Endothelial cell of umbilical vein (primary cell): ENCODE data around the gene RAB7B. TPM values are rescaled to one million over a fixed set of nuclear protein-coding genes. Genes with fewer than 3 reads are reported as not detected.

ENCODE experiments used
- BruUV-seq: library from RNA; stranded (reverse); fragments of 400-500 nt; replicated peaks from 2 replicates; lab custom pipeline; 2021; lab: Mats Ljungman, UMichigan
- CTCF ChIA-PET: fragments of 300-600, 350-600 bp; sonication (Branson Sonifier 250); formaldehyde crosslinking; loops from one replicate; lab custom pipeline; 2021; ENCODE audit warnings: antibody characterized with exemption, inconsistent platforms; lab: Charles Lee
- POLR2A ChIA-PET: fragments of 300-600, 350-600 bp; sonication (Branson Sonifier 250); formaldehyde crosslinking; loops from one replicate; lab custom pipeline; 2021; ENCODE audit warnings: antibody characterized with exemption, inconsistent platforms; lab: Charles Lee
- DNase-seq: peaks from one replicate; pipeline ENCODE4 v3.0.0-alpha.2; 2011; ENCODE audit warnings: low read depth, low spot score
- FAIRE-seq: peaks from 2 replicates; lab custom pipeline; 2011; peaks lifted over from hg19 to GRCh38; lab: Jason Lieb, UNC
- H2AFZ ChIP-seq: 2 replicates; pipeline ENCODE4 v1.6.0; 2012; ENCODE audit warnings: low read depth, low read length, control low read depth, inconsistent platforms
- H3K27ac ChIP-seq: 2 replicates; pipeline ENCODE4 v1.5.1; 2011; ENCODE audit warnings: low read depth, mild to moderate bottlenecking, control low read depth, low read length, moderate library complexity; ENCODE audit not compliant: insufficient read depth
- H3K27me3 ChIP-seq, 2 experiments: 2 replicates each; pipeline versions ENCODE4 v1.6.0 to v1.6.1; 2011; ENCODE audit warnings: low read length in 2 of 2, mixed read lengths in 1 of 2; ENCODE audit not compliant: control insufficient read depth in 2 of 2, insufficient read depth in 2 of 2
- H3K36me3 ChIP-seq, 2 experiments: 2 replicates in 1 of 2; 3 replicates in 1 of 2; pipeline ENCODE4 v1.5.1; 2011; ENCODE audit warnings: low read length in 2 of 2, mild to moderate bottlenecking in 1 of 2, moderate library complexity in 1 of 2; ENCODE audit not compliant: control insufficient read depth in 2 of 2, insufficient read depth in 2 of 2; ENCODE audit errors: extremely low read depth in 1 of 2
- H3K4me1 ChIP-seq: 3 replicates; pipeline ENCODE4 v1.5.1; 2011; ENCODE audit warnings: mild to moderate bottlenecking, low read length; ENCODE audit not compliant: control insufficient read depth, insufficient read depth; ENCODE audit errors: extremely low read depth
- H3K4me2 ChIP-seq: 2 replicates; pipeline ENCODE4 v1.6.1; 2011; ENCODE audit warnings: low read length, control low read depth, mixed read lengths; ENCODE audit not compliant: insufficient read depth
- H3K4me3 ChIP-seq, 3 experiments: fragments of 200-600 bp in 1 of 3; sonication (generic), shearing (Covaris generic) in 1 of 3; replicated peaks in 1 of 3; 2 replicates each; pipeline ENCODE4 v1.5.1; 2011 to 2016; ENCODE audit warnings: control low read depth in 3 of 3, low read length in 3 of 3, mild to moderate bottlenecking in 2 of 3, inconsistent platforms in 1 of 3, low read depth in 1 of 3, moderate library complexity in 1 of 3; ENCODE audit not compliant: insufficient read depth in 1 of 3
- H3K79me2 ChIP-seq: 2 replicates; pipeline ENCODE4 v1.6.0; 2012; ENCODE audit warnings: low read length, inconsistent platforms; ENCODE audit not compliant: control insufficient read depth, insufficient read depth
- H3K9ac ChIP-seq: replicated peaks from 2 replicates; pipeline ENCODE3; 2011; ENCODE audit warnings: low read length, control low read depth; ENCODE audit not compliant: insufficient read depth; ENCODE audit errors: extremely low read depth
- H3K9me1 ChIP-seq: replicated peaks from 3 replicates; pipeline ENCODE4 v1.6.0; 2011; ENCODE audit warnings: mild to moderate bottlenecking, low read length; ENCODE audit not compliant: control insufficient read depth, insufficient read depth; ENCODE audit errors: extremely low read depth
- H3K9me3 ChIP-seq: replicated peaks from 2 replicates; pipeline ENCODE4 v1.5.1; 2012; ENCODE audit warnings: low read length, inconsistent platforms; ENCODE audit not compliant: control insufficient read depth, insufficient read depth
- H4K20me1 ChIP-seq: replicated peaks from 2 replicates; pipeline ENCODE3; 2011; ENCODE audit warnings: mild to moderate bottlenecking, low read length; ENCODE audit not compliant: control insufficient read depth, insufficient read depth; ENCODE audit errors: extremely low read depth
- CTCF ChIP-seq, 2 donors: IDR thresholded peaks; 1 replicate in 1 of 2; 2 replicates in 1 of 2; pipeline ENCODE4 v1.5.1; 2011; ENCODE audit warnings: low read length in 2 of 2, mild to moderate bottlenecking in 2 of 2, moderate library complexity in 2 of 2, control low read depth in 1 of 2, inconsistent platforms in 1 of 2, low read depth in 1 of 2; ENCODE audit not compliant: insufficient read depth in 1 of 2; ENCODE audit errors: extremely low read depth in 1 of 2
- GATA2 ChIP-seq: IDR thresholded peaks from 2 replicates; pipeline ENCODE4 v1.7.0; 2011; ENCODE audit warnings: low read depth, mild to moderate bottlenecking, moderate library complexity, mixed read lengths, low read length; ENCODE audit not compliant: insufficient read length, insufficient read depth
- MYC ChIP-seq: IDR thresholded peaks from one replicate; pipeline ENCODE4 v1.6.1; 2011; ENCODE audit warnings: mild to moderate bottlenecking, low read depth, low read length
- dilution Hi-C: fragments of 300-500 bp; cut with MboI; formaldehyde crosslinking; loops from one replicate; pipeline ENCODE4 v1.15.0; 2019; ENCODE audit warnings: low sequenced_read_pairs; ENCODE audit not compliant: extremely low pct_ligation_motif_present
- intact Hi-C: fragments of 100-400 bp; cut with micrococcal nuclease; formaldehyde crosslinking; loops from one replicate; pipeline ENCODE4 v1.10.0; 2022
- polyA plus RNA-seq, 4 experiments: library from polyadenylated mRNA; depleted of rRNA in 3 of 4; stranded (reverse) in 3 of 4; unstranded in 1 of 4; fragments of >200 nt; gene quantifications; 2 replicates each; pipeline versions ENCODE4 v1.2.1 to v1.2.3, GENCODE V29; 2011 to 2012; ENCODE audit warnings: missing spikeins in 1 of 4
- total RNA-seq: library from RNA; stranded (reverse); gene quantifications from 2 replicates; pipeline ENCODE4 v1.2.3, GENCODE V29; 2021
- TF ChIP-seq, protein P1 (sequence below): IDR thresholded peaks from 2 replicates; pipeline ENCODE4 v1.6.1; 2011; ENCODE audit not compliant: insufficient read depth, insufficient read length

RAB7B gene
- total and polyA plus RNA-seq, 2 donors (not counting 3 experiments of a cell fraction or from before 2014, with no cell fraction given), result 0.15 TPM; not detected in 1

- no peak for DNase-seq
- Histone ChIP-seq H3K9me1 (no peaks in the 10 kb centered on the region), H3K4me3 (no peak overlapping the region), H3K4me2 (no peak overlapping the region), H3K9ac (no peak overlapping the region), H3K27me3 (no peaks in the 10 kb centered on the region), H2AFZ (no peak overlapping the region), H4K20me1 (no peaks in the 10 kb centered on the region), H3K27ac (no peak overlapping the region), H3K36me3 (no peaks in the 10 kb centered on the region), H3K4me1 (peaks cover 2% of the 10 kb centered on the region), H3K9me3 (no peaks in the 10 kb centered on the region), H3K79me2 (no peaks in the 10 kb centered on the region)
- intact Hi-C loops, result no loop called here
- FAIRE-seq, result no peak
- POLR2A ChIA-PET, result no interaction called here
- dilution Hi-C loops, result no loop called here
- CTCF ChIA-PET, result interaction anchor here (1.4 to 1.5 kb wide), 2 partner anchors 20 to 27 kb away, joined by 5 read pairs; no protein-coding TSS in a partner anchor
- no TSS peak for BruUV-seq
- no peak for TF ChIP-seq GATA2
- no peak for TF ChIP-seq CTCF (IDR thresholded peaks at IDR 0.05; ENCODE audit: extremely low read depth in 1 of 2, insufficient read depth in 1 of 2, low read depth in 1 of 2, low read length in 2 of 2)
- no peak for TF ChIP-seq MYC
- TF ChIP-seq, protein P1, sequence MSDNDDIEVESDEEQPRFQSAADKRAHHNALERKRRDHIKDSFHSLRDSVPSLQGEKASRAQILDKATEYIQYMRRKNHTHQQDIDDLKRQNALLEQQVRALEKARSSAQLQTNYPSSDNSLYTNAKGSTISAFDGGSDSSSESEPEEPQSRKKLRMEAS, result no peak
These were observed 932 bp upstream of the RAB7B start for GRCh38 chr1:206003854-206004800.
